HG02970 (cell line): ENCODE data around the gene ZBTB46.
"Not testable (repeated sequence)": the region's sequence is repeated elsewhere in the genome, so short reads cannot be mapped to it uniquely, and the experiment has no call there.

ENCODE experiments used
- ATAC-seq: cut with Tn5 transposase; IDR thresholded peaks from one replicate; pipeline ENCODE4 v1.9.1; 2021; ENCODE audit warnings: mild to moderate bottlenecking, moderate library complexity, moderate number of reproducible peaks; ENCODE audit not compliant: unreplicated experiment, low FRiP score

The ZBTB46 gene, protein sequence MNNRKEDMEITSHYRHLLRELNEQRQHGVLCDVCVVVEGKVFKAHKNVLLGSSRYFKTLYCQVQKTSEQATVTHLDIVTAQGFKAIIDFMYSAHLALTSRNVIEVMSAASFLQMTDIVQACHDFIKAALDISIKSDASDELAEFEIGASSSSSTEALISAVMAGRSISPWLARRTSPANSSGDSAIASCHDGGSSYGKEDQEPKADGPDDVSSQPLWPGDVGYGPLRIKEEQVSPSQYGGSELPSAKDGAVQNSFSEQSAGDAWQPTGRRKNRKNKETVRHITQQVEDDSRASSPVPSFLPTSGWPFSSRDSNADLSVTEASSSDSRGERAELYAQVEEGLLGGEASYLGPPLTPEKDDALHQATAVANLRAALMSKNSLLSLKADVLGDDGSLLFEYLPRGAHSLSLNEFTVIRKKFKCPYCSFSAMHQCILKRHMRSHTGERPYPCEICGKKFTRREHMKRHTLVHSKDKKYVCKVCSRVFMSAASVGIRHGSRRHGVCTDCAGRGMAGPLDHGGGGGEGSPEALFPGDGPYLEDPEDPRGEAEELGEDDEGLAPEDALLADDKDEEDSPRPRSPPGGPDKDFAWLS

DNA sequence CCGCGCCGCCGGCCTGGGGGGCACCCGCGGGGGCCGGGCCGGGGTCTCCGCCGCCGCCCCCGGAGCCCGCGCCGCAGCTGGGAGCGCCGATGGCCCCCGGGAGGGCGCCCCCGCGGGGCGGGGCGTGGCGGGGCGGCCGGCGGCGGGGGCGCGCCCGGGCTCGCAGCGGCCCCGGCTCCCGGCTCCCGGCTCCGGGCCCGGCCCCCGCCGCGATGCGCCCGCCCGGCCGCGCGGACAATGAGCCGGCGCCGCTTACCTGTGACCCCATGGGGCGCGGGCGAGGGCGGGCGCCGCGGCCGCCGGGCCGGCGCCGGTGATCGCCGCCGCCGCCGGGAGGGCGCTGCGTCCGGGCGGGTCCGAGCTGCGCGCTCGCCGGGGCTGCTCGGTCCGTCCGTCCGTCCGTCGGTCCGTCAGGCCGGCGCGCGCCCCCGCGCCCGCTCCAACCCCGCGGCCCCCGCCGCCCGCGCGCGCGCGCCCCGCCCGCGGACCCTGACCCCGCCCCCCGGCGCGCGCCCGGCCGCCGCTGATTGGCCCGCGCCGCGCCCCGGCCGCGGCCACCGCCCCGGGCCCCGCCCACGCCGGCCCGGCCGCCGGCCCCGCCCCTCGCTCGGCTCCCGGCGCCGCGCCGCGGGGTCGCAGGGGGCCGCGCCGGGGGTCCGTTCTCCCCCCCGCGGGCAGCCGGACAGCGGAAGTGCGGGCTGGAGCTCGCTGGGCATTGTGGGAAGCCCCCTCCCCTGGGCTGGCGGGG is at the start of gene ZBTB46:
Gene ZBTB46 (minus strand): TSS at position 424 of the 748 bp plus-strand sequence. CDS start 40,507 bp downstream, outside the sequence.
- ATAC-seq = peak; percentile 76

DNA sequence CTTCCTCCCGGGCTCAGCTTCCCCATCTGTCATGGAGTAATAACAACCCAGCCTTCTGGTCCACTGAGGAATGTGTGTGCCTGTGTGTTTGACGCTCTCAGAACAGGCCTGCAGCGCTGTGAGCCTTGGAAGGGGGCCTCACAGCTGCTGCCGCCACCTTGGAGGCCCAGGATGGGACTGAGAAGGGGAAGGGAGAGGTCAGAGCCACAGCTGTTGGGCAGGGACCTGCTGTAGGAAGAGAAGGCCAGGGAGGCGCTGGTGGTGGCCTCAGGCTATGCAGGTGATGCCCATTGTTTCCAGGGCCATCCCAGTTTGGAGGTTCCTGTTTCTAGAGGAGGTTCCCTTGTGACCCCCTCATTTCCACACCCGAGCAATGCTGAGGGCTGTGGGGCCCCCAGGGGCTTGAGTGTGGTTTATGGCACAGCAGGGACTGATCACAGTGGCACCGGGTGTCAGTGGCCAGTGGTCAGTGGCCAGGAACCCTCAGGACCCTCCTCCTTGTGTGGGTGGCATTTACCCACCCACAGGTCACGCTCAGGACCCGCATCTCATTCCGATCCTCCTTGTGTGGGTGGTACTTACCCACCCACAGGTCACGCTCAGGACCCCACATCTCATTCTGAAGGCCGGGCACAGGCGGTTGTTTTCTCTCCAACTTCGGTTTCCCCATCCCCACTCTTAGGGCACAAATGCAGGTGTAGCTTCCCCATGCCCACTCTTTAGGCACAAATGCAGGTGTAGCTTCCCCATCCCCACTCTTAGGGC is 48.0 kb upstream of the ZBTB46 start:
- ATAC-seq = no peak

GRCh38 chr20:63877755-63878470 is 46.8 kb upstream of the ZBTB46 start:
- ATAC-seq = no peak

DNA sequence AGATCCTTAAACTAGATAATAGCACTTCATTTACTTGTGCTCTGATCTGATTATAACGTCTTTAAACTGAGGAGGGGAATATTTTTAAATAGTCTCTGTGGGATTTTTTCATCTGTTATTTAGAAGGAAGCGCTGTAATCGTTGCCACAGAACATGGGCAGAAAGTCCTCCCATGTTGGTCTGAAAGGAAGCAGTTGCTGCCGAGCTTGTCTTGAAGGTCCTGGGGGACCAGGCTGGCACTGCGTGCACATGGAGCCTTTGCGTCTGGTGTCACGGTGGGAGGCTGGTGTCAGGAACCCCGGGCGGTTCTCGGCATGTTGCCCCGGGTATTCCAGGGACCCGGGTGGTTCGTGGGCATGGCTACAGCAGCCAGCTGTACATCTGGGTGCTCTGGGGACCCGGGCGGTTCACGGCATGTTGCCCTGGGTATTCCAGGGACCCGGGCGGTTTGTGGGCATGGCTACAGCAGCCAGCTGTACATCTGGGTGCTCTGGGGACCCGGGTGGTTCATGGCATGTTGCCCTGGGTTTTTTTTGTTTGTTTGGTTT is 45.5 kb upstream of the ZBTB46 start:
- ATAC-seq = no peak

GRCh38 chr20:63874241-63874640 is 43.2 kb upstream of the ZBTB46 start:
- not testable (repeated sequence) for ATAC-seq

DNA sequence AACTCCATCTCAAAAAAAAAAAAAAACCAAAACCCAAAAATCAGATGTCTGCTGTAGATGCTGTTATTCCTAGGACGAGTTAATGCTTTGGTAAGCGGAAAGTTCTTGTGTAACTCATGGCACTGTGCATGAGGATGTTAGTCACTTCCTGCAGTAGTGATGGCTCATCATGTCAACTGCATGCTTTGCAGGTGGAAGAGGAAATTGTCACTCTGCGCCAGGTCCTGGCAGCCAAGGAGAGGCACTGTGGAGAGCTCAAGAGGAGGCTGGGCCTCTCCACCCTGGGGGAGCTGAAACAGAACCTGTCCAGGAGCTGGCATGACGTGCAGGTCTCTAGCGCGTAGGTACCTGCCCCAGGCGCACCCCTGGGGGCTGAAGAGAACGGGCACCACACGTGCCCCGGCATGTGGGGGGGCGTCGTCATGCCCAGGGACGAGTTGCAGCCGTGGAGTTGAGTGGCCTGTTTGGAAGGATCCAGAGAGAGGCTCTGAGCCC is 42.5 kb upstream of the ZBTB46 start:
- no peak for ATAC-seq

- no peak for ATAC-seq
These were observed 37.2 kb upstream of the ZBTB46 start for GRCh38 chr20:63868264-63868663.

GRCh38 chr20:63867042-63867441 is 36.0 kb upstream of the ZBTB46 start:
- not testable (repeated sequence) for ATAC-seq

DNA sequence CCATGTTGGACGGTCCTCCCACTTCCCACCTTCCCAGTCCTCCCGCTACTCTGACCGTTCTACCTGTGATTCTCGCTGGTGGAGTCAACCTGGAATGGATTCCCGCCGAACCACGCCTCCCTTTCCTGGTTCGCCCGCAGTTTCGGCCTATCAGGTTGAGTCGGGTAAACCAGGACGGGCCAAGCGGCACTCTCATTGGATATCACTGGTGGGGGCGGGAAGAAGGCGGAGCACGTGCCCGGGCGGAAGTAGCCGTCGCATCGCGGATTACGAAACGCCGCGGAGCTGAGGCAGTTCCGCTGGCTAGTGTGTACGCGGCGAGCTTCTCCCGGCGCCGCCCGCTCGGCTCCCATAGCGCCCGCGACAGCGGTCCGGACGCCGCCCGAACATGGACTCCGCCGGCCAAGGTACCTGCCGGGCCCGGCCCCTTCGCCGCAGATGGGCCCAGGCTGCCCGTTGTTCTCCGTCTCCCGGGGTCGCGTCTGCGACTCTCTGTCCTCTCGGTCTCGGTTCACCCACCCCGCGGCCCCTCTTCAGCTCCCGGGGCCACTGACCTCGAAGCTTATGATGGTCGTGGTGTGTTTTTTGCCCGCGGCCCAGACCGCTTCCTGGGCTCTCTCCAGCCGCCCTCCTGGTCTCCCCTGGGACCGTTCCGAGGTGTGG is 34.0 kb upstream of the ZBTB46 start, which contains the start of gene TPD52L2:
Gene TPD52L2 (plus strand): TSS at position 293 of the 663 bp plus-strand sequence. CDS start 96 bp downstream, at position 389.
- peak; percentile 64 for ATAC-seq

DNA sequence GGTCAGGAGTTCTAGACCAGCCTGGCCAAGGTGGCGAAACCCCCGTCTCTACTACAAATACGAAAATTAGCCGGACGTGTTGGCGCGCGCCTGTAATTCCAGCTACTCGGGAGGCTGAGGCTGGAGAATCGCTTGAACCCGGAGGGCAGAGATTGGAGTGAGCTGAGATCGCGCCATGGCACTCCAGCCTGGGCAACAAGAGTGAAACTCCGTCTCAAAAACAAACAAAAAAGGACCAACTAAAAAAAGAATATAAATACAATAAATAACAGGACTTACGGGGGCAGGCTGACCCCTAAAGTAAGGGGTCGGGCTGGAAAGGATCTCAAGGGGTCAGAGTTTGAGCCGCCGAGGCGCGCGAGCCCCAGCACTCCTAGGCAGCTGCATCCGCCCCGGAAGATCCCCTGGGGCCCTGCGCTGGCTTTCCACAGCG is 33.5 kb upstream of the ZBTB46 start:
- ATAC-seq = no peak

- peak; percentile 53 for ATAC-seq
These were observed 32.9 kb upstream of the ZBTB46 start for GRCh38 chr20:63863798-63864544.

DNA sequence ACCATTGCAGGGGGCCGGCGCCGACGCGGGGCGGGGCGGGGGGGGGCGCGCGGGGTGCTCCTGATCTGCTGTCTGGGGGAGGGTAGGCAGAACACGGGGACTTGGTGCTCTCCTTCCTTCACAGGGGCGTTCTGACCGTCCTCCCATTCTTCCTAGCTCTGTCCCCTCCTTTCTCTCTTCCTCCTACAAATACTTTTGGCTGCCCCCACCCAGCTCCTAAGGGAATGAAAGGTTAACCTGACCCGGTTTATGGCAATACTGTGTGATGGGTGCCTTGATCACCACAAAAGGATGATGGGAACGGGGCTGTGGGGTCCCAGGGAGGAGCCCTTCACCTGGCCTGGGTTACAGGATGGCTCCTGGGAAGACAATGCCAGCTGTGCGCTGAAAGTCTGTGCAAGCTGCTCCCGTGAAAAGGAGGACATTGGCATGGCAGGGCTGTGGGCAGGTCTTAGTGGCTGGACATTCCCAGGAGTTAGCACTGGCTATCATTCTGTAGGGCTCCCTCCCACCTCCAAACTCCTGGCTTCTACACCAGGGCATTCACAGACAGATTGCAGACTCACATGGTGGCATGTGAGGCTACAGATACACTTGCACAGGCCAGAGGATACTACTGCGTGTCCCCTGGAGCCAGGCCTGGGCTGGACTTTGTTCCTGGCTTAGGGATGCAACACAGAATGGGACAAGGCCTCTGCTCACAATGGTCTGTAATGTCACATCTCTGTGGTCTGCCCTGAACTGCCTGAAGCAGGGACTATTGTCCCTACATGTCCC is 32.1 kb upstream of the ZBTB46 start:
- no peak for ATAC-seq

DNA sequence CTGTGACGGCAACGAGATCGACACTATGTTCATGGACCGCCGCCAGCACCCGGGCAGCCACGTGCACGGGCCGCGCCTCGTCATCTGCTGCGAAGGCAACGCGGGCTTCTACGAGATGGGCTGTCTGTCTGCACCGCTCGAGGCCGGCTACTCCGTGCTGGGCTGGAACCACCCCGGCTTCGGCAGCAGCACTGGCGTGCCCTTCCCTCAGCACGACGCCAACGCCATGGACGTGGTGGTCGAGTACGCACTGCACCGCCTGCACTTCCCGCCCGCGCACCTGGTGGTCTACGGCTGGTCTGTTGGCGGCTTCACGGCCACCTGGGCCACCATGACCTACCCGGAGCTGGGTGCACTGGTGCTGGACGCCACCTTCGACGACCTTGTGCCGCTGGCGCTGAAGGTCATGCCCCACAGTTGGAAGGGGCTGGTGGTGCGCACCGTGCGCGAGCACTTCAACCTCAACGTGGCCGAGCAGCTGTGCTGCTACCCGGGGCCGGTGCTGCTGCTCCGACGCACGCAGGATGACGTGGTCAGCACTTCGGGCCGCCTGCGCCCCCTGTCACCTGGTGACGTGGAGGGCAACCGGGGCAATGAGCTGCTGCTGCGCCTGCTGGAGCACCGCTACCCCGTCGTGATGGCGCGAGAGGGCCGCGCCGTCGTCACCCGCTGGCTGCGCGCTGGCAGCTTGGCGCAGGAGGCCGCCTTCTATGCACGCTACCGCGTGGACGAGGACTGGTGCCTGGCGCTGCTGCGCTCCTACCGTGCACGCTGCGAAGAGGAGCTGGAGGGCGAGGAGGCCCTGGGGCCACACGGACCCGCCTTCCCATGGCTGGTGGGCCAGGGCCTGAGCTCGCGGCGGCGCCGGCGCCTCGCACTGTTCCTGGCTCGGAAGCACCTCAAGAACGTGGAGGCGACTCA is 31.2 kb upstream of the ZBTB46 start:
- ATAC-seq = no peak

DNA sequence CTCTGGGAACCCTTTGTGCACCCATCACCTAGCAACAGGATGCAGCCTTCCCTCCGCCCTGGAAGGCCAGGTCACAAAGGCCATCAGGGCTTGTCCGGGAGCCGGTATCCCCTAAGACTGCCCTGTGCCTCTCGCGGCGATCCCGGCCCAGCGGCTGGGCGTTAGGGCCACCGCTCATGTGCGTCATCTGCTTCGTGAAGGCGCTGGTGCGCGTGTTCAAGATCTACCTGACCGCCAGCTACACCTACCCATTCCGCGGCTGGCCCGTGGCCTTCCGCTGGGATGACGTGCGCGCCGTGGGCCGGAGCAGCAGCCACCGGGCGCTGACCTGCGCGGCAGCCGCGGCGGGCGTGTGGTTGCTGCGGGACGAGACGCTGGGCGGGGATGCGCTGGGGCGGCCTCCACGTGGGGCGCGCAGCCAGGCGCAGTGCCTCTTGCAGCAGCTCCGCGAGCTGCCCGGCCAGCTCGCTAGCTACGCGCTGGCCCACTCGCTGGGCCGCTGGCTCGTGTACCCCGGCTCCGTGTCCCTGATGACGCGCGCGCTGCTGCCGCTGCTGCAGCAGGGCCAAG is 30.4 kb upstream of the ZBTB46 start, which contains the start of gene ABHD16B:
Gene ABHD16B (plus strand): TSS at position 134 of the 570 bp plus-strand sequence. CDS start 43 bp downstream, at position 177.
- ATAC-seq = no peak

DNA sequence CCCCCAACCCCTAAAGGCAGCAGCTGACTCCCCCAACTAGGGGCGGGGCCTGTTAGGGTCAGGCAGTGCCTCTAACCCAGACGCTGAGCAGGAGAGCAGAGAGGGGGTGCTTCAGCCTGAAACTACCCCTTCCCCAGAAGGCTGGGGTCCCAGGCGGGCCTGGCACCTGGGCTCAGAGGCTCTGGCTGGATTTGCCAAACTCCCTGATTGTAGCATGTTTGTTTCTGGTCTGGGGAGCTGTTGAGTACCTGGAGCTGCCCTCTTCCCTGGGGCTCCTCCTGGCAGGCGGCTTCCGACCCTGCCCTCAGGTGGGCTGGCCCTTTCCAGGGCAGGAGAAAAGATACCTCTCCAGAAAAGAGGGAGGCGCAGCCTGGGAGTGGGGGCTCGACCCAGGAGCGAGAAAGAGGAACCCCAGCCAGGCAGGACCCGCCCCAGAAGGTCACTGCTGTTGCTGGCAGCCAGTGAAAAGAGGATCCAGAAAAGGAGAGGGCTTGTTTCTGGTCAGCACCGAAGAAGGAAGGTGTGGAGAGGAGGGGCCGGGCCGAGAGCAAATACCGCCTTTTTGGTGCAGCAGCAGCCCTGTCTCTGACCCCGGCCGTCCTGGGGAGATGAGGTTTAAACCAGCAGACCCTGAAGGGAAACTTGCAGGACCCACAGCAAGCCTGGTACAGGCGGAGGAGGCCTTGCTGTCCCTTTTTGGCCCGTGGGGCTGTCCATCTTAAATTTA is 29.4 kb upstream of the ZBTB46 start:
- ATAC-seq = no peak
